ENCODE results near the gene COL20A1. TPM values are rescaled to one million over a fixed set of nuclear protein-coding genes. Genes with fewer than 3 reads are reported as not detected.

The COL20A1 gene
- total RNA-seq, 1 donor from 2014 or later: not detected

GRCh38 chr20:63265891-63266515, 27.0 kb upstream of the COL20A1 start:
- intact Hi-C loops (cut with micrococcal nuclease): no loop called here
- H3K4me3 Mint-ChIP-seq: no peak overlapping the region
- H3K9me3 Mint-ChIP-seq: no peaks in the 10 kb centered on the region
- no peak overlapping the region for H3K27ac Mint-ChIP-seq
- no peaks in the 10 kb centered on the region for H3K4me1 Mint-ChIP-seq (ENCODE audit: low read depth)
- H3K27me3 Mint-ChIP-seq (ENCODE audit: insufficient read depth): peaks cover 6% of the 10 kb centered on the region
- DNase-seq (ENCODE audit: low spot score): no peak
- H3K36me3 Mint-ChIP-seq (ENCODE audit: low read depth): no peaks in the 10 kb centered on the region

GRCh38 chr20:63267691-63268090, 25.3 kb upstream of the COL20A1 start:
- no peak overlapping the region for H3K4me3 Mint-ChIP-seq
- no peaks in the 10 kb centered on the region for H3K9me3 Mint-ChIP-seq
- no peak overlapping the region for H3K27ac Mint-ChIP-seq
- no peak for DNase-seq (ENCODE audit: low spot score)
- H3K36me3 Mint-ChIP-seq (ENCODE audit: low read depth): no peaks in the 10 kb centered on the region
- H3K27me3 Mint-ChIP-seq (ENCODE audit: insufficient read depth): peaks cover 4% of the 10 kb centered on the region
- intact Hi-C loops (cut with micrococcal nuclease): no loop called here
- H3K4me1 Mint-ChIP-seq (ENCODE audit: low read depth): peaks cover 7% of the 10 kb centered on the region

- intact Hi-C loops (cut with micrococcal nuclease): no loop called here
- DNase-seq (ENCODE audit: low spot score): no peak
- H3K4me1 Mint-ChIP-seq (ENCODE audit: low read depth): peaks cover 7% of the 10 kb centered on the region
- no peak overlapping the region for H3K27ac Mint-ChIP-seq
- H3K4me3 Mint-ChIP-seq: no peak overlapping the region
- H3K27me3 Mint-ChIP-seq (ENCODE audit: insufficient read depth): peaks cover 4% of the 10 kb centered on the region
- H3K36me3 Mint-ChIP-seq (ENCODE audit: low read depth): no peaks in the 10 kb centered on the region
- no peaks in the 10 kb centered on the region for H3K9me3 Mint-ChIP-seq
Observed at GRCh38 chr20:63268256-63268655, 24.7 kb upstream of the COL20A1 start.

GRCh38 chr20:63268671-63269439, 24.1 kb upstream of the COL20A1 start:
- peaks cover 13% of the 10 kb centered on the region for H3K4me1 Mint-ChIP-seq (ENCODE audit: low read depth)
- no peaks in the 10 kb centered on the region for H3K9me3 Mint-ChIP-seq
- intact Hi-C loops (cut with micrococcal nuclease): no loop called here
- no peak for DNase-seq (ENCODE audit: low spot score)
- H3K27ac Mint-ChIP-seq: no peak overlapping the region
- no peak overlapping the region for H3K4me3 Mint-ChIP-seq
- peaks cover 2% of the 10 kb centered on the region for H3K36me3 Mint-ChIP-seq (ENCODE audit: low read depth)
- peaks cover 4% of the 10 kb centered on the region for H3K27me3 Mint-ChIP-seq (ENCODE audit: insufficient read depth)

GRCh38 chr20:63269724-63270123, 23.3 kb upstream of the COL20A1 start:
- Mint-ChIP-seq H3K27ac (no peak overlapping the region), H3K4me1 (ENCODE audit: low read depth) (peaks cover 22% of the 10 kb centered on the region), H3K4me3 (peak overlapping the region; percentile 67), H3K27me3 (ENCODE audit: insufficient read depth) (peaks cover 4% of the 10 kb centered on the region), H3K36me3 (ENCODE audit: low read depth) (peaks cover 2% of the 10 kb centered on the region), H3K9me3 (no peaks in the 10 kb centered on the region)
- intact Hi-C loops (cut with micrococcal nuclease): loop anchor here (5.0 kb wide), 4 partner anchors 332 to 1032 kb away; partner anchors contain the start of genes GID8, OSBPL2, PCMTD2 and TCEA2
- no peak for DNase-seq (ENCODE audit: low spot score)

- intact Hi-C loops (cut with micrococcal nuclease): loop anchor here (5.0 kb wide), 4 partner anchors 333 to 1033 kb away; partner anchors contain the start of genes GID8, OSBPL2, PCMTD2 and TCEA2
- DNase-seq (ENCODE audit: low spot score): no peak
- Mint-ChIP-seq H3K4me1 (ENCODE audit: low read depth) (peaks cover 23% of the 10 kb centered on the region), H3K27ac (no peak overlapping the region), H3K27me3 (ENCODE audit: insufficient read depth) (peaks cover 4% of the 10 kb centered on the region), H3K4me3 (peak overlapping the region; percentile 85), H3K9me3 (no peaks in the 10 kb centered on the region), H3K36me3 (ENCODE audit: low read depth) (peaks cover 2% of the 10 kb centered on the region)
Observed at GRCh38 chr20:63270606-63271325, 22.2 kb upstream of the COL20A1 start.

- Mint-ChIP-seq H3K4me3 (peak within 1 kb of the TSS; percentile 98), H3K4me1 (ENCODE audit: low read depth) (peaks cover 23% of the 10 kb centered on the region), H3K9me3 (no peaks in the 10 kb centered on the region), H3K27ac (peak within 1 kb of the TSS; percentile 89), H3K36me3 (ENCODE audit: low read depth) (peaks cover 2% of the 10 kb centered on the region), H3K27me3 (ENCODE audit: insufficient read depth) (peaks cover 4% of the 10 kb centered on the region)
- intact Hi-C loops (cut with micrococcal nuclease): loop anchor here (1.0 to 5.0 kb wide), 7 partner anchors 56 to 1035 kb away; partner anchors contain the start of genes GID8, OSBPL2, PCMTD2 and TCEA2
- peak; percentile 86 for DNase-seq (ENCODE audit: low spot score)
Observed at GRCh38 chr20:63272105-63273058, 20.6 kb upstream of the COL20A1 start, which contains the start of gene ARFGAP1. Gene ARFGAP1 (plus strand): TSS chr20:63272813. CDS start chr20:63275581, 2,768 bp downstream.

GRCh38 chr20:63273059-63273579, 19.9 kb upstream of the COL20A1 start:
- H3K4me1 Mint-ChIP-seq (ENCODE audit: low read depth): peaks cover 23% of the 10 kb centered on the region
- peak overlapping the region; percentile 89 for H3K27ac Mint-ChIP-seq
- H3K9me3 Mint-ChIP-seq: no peaks in the 10 kb centered on the region
- intact Hi-C loops (cut with micrococcal nuclease): loop anchor here (2.0 to 5.0 kb wide), 5 partner anchors 170 to 1036 kb away; partner anchors contain the start of genes GID8, OSBPL2, PCMTD2 and TCEA2
- H3K27me3 Mint-ChIP-seq (ENCODE audit: insufficient read depth): peaks cover 2% of the 10 kb centered on the region
- H3K36me3 Mint-ChIP-seq (ENCODE audit: low read depth): peaks cover 2% of the 10 kb centered on the region
- H3K4me3 Mint-ChIP-seq: peak overlapping the region; percentile 98
- DNase-seq (ENCODE audit: low spot score): no peak

- peaks cover 2% of the 10 kb centered on the region for H3K36me3 Mint-ChIP-seq (ENCODE audit: low read depth)
- H3K4me3 Mint-ChIP-seq: peak overlapping the region; percentile 98
- intact Hi-C loops (cut with micrococcal nuclease): loop anchor here (2.0 to 5.0 kb wide), 5 partner anchors 169 to 1037 kb away; partner anchors contain the start of genes GID8, OSBPL2, PCMTD2 and TCEA2
- no peaks in the 10 kb centered on the region for H3K9me3 Mint-ChIP-seq
- peaks cover 23% of the 10 kb centered on the region for H3K4me1 Mint-ChIP-seq (ENCODE audit: low read depth)
- DNase-seq (ENCODE audit: low spot score): no peak
- peak overlapping the region; percentile 89 for H3K27ac Mint-ChIP-seq
- H3K27me3 Mint-ChIP-seq (ENCODE audit: insufficient read depth): peaks cover 2% of the 10 kb centered on the region
Observed at GRCh38 chr20:63273635-63274380, 19.2 kb upstream of the COL20A1 start.

- peak overlapping the region; percentile 64 for H3K4me3 Mint-ChIP-seq
- no peak overlapping the region for H3K27ac Mint-ChIP-seq
- intact Hi-C loops (cut with micrococcal nuclease): loop anchor here (5.0 kb wide), 4 partner anchors 337 to 1037 kb away; partner anchors contain the start of genes GID8, OSBPL2, PCMTD2 and TCEA2
- H3K4me1 Mint-ChIP-seq (ENCODE audit: low read depth): peaks cover 23% of the 10 kb centered on the region
- no peaks in the 10 kb centered on the region for H3K9me3 Mint-ChIP-seq
- no peak for DNase-seq (ENCODE audit: low spot score)
- H3K27me3 Mint-ChIP-seq (ENCODE audit: insufficient read depth): peaks cover 2% of the 10 kb centered on the region
- H3K36me3 Mint-ChIP-seq (ENCODE audit: low read depth): peaks cover 5% of the 10 kb centered on the region
Observed at GRCh38 chr20:63274381-63275228, 18.4 kb upstream of the COL20A1 start.
